Measurements from ENCODE around the gene ZNF823. TPM values are rescaled to one million over a fixed set of nuclear protein-coding genes. Genes with fewer than 3 reads are reported as not detected.

Gene ZNF823
- total and polyA plus RNA-seq, 9 of the 15 experiments (the other 6 are each of a cell fraction or from before 2014, with no cell fraction given) = 4.0 to 13.4 (median 6.1) TPM

GRCh38 chr19:11781295-11782057 lies 42.7 kb upstream of the ZNF823 start (continued):
- TF ChIP-seq NKRF (IDR thresholded peaks at IDR 0.05; ENCODE audit: borderline replicate concordance) (no peak), ETS2 (tag; IDR thresholded peaks at IDR 0.05; ENCODE audit: borderline replicate concordance, poor library complexity, severe bottlenecking) (no peak), TCF7 (IDR thresholded peaks at IDR 0.05; ENCODE audit: borderline replicate concordance) (no peak), ZSCAN32 (CRISPR knock-in tag; IDR thresholded peaks at IDR 0.05) (no peak), DEAF1 (CRISPR knock-in tag; IDR thresholded peaks at IDR 0.05) (no peak), ZNF408 (CRISPR knock-in tag; IDR thresholded peaks at IDR 0.05; ENCODE audit: low read depth) (no peak), XRCC3 (IDR thresholded peaks at IDR 0.05) (peak; percentile 88; the same call in 1 of the 2 replicates), NFYB (IDR thresholded peaks at IDR 0.05; ENCODE audit: extremely low read depth, insufficient read length) (no peak)
- TF ChIP-seq, protein P1, sequence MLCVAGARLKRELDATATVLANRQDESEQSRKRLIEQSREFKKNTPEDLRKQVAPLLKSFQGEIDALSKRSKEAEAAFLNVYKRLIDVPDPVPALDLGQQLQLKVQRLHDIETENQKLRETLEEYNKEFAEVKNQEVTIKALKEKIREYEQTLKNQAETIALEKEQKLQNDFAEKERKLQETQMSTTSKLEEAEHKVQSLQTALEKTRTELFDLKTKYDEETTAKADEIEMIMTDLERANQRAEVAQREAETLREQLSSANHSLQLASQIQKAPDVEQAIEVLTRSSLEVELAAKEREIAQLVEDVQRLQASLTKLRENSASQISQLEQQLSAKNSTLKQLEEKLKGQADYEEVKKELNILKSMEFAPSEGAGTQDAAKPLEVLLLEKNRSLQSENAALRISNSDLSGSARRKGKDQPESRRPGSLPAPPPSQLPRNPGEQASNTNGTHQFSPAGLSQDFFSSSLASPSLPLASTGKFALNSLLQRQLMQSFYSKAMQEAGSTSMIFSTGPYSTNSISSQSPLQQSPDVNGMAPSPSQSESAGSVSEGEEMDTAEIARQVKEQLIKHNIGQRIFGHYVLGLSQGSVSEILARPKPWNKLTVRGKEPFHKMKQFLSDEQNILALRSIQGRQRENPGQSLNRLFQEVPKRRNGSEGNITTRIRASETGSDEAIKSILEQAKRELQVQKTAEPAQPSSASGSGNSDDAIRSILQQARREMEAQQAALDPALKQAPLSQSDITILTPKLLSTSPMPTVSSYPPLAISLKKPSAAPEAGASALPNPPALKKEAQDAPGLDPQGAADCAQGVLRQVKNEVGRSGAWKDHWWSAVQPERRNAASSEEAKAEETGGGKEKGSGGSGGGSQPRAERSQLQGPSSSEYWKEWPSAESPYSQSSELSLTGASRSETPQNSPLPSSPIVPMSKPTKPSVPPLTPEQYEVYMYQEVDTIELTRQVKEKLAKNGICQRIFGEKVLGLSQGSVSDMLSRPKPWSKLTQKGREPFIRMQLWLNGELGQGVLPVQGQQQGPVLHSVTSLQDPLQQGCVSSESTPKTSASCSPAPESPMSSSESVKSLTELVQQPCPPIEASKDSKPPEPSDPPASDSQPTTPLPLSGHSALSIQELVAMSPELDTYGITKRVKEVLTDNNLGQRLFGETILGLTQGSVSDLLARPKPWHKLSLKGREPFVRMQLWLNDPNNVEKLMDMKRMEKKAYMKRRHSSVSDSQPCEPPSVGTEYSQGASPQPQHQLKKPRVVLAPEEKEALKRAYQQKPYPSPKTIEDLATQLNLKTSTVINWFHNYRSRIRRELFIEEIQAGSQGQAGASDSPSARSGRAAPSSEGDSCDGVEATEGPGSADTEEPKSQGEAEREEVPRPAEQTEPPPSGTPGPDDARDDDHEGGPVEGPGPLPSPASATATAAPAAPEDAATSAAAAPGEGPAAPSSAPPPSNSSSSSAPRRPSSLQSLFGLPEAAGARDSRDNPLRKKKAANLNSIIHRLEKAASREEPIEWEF (CRISPR knock-in tag; IDR thresholded peaks at IDR 0.05) = no peak
- TF ChIP-seq, protein P2, sequence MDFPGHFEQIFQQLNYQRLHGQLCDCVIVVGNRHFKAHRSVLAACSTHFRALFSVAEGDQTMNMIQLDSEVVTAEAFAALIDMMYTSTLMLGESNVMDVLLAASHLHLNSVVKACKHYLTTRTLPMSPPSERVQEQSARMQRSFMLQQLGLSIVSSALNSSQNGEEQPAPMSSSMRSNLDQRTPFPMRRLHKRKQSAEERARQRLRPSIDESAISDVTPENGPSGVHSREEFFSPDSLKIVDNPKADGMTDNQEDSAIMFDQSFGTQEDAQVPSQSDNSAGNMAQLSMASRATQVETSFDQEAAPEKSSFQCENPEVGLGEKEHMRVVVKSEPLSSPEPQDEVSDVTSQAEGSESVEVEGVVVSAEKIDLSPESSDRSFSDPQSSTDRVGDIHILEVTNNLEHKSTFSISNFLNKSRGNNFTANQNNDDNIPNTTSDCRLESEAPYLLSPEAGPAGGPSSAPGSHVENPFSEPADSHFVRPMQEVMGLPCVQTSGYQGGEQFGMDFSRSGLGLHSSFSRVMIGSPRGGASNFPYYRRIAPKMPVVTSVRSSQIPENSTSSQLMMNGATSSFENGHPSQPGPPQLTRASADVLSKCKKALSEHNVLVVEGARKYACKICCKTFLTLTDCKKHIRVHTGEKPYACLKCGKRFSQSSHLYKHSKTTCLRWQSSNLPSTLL (IDR thresholded peaks at IDR 0.05) = no peak
- TF ChIP-seq, protein P3, sequence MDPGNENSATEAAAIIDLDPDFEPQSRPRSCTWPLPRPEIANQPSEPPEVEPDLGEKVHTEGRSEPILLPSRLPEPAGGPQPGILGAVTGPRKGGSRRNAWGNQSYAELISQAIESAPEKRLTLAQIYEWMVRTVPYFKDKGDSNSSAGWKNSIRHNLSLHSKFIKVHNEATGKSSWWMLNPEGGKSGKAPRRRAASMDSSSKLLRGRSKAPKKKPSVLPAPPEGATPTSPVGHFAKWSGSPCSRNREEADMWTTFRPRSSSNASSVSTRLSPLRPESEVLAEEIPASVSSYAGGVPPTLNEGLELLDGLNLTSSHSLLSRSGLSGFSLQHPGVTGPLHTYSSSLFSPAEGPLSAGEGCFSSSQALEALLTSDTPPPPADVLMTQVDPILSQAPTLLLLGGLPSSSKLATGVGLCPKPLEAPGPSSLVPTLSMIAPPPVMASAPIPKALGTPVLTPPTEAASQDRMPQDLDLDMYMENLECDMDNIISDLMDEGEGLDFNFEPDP (CRISPR knock-in tag; IDR thresholded peaks at IDR 0.05) = no peak

Measured in K562 (cell line).